K562 (cell line): ENCODE results near the gene NR6A1. TPM values are rescaled to one million over a fixed set of nuclear protein-coding genes. Genes with fewer than 3 reads are reported as not detected.

Source experiments
- E2F3 ChIP-seq: fragments of 250-450 bp; sonication (Bioruptor Pico); IDR thresholded peaks from 2 replicates; pipeline ENCODE4 v1.4.0; 2020; ENCODE audit warnings: mild to moderate bottlenecking
- EGR1 ChIP-seq: fragments of 450-650 bp; conservative IDR thresholded peaks from 2 replicates; pipeline ENCODE4 v1.6.1; 2017; ENCODE audit warnings: mild to moderate bottlenecking
- EP300 ChIP-seq: IDR thresholded peaks from 2 replicates; pipeline ENCODE4 v1.6.1; 2012; ENCODE audit warnings: low read length, improper control_type of control experiment
- GTF2F1 ChIP-seq: IDR thresholded peaks from 2 replicates; pipeline ENCODE4 v1.6.1; 2011; ENCODE audit warnings: low read depth, low read length, improper control_type of control experiment
- HDGF ChIP-seq: fragments of 450-650 bp; IDR thresholded peaks from 2 replicates; pipeline ENCODE4 v1.6.1; 2016
- HLTF ChIP-seq: fragments of 450-650 bp; IDR thresholded peaks from 2 replicates; pipeline ENCODE4 v1.6.1; 2016
- KLF13 ChIP-seq: fragments of 450-650 bp; IDR thresholded peaks from 2 replicates; pipeline ENCODE4 v1.6.1; 2016; ENCODE audit warnings: missing genetic modification characterization, low read depth, mild to moderate bottlenecking, missing compliant biosample characterization, moderate library complexity, borderline replicate concordance
- LARP7 ChIP-seq: fragments of 450-650 bp; IDR thresholded peaks from 2 replicates; pipeline ENCODE4 v1.6.1; 2016
- MGA ChIP-seq: fragments of 450-650 bp; IDR thresholded peaks from 2 replicates; pipeline ENCODE4 v1.6.1; 2016; ENCODE audit warnings: mild to moderate bottlenecking, moderate library complexity
- PHTF2 ChIP-seq: fragments of 250-450 bp; sonication (Bioruptor Pico); IDR thresholded peaks from 2 replicates; pipeline ENCODE4 v1.5.0; 2021; ENCODE audit warnings: mild to moderate bottlenecking
- POLR3A ChIP-seq: IDR thresholded peaks from 2 replicates; pipeline ENCODE4 v1.6.1; 2011; ENCODE audit warnings: borderline replicate concordance, mild to moderate bottlenecking, moderate library complexity; ENCODE audit not compliant: insufficient read length, insufficient read depth; ENCODE audit errors: extremely low read depth
- SREBF2 ChIP-seq: sonication (generic); formaldehyde crosslinking; IDR thresholded peaks from 2 replicates; pipeline ENCODE4 v1.4.0; 2020; ENCODE audit warnings: mild to moderate bottlenecking, missing genetic modification reagents
- ZHX1 ChIP-seq: fragments of 150-350 bp; conservative IDR thresholded peaks from 2 replicates; pipeline ENCODE4 v1.6.1; 2014; ENCODE audit warnings: low read length
- ZNF583 ChIP-seq: fragments of 250-450 bp; sonication (Bioruptor Pico); IDR thresholded peaks from 2 replicates; pipeline ENCODE4 v1.4.0; 2020
- ZNF584 ChIP-seq: fragments of 200-800 bp; sonication (Bioruptor generic); IDR thresholded peaks from 2 replicates; pipeline ENCODE4 v1.6.1; 2016; ENCODE audit warnings: low read depth, mild to moderate bottlenecking, missing genetic modification characterization, missing compliant biosample characterization
- polyA plus RNA-seq, 8 experiments: library from polyadenylated mRNA; depleted of rRNA in 4 of 8; stranded (reverse) in 5 of 8; unstranded in 3 of 8; fragments of >200 nt; fragmentation: Nextera tagmentation in 2 of 8; fragmentation: Illumina TruSeq in 1 of 8; extraction: Ambion mirVana in 2 of 8; extraction: Trizol in 1 of 8; gene quantifications; 2 replicates each; pipeline versions ENCODE4 v1.2.1 to v1.2.3, GENCODE V29; 2011 to 2014; ENCODE audit warnings: inconsistent platforms in 1 of 8, missing spikeins in 1 of 8
- total RNA-seq, 7 experiments: library from RNA; depleted of rRNA in 6 of 7; stranded (reverse); fragments of >200 nt in 6 of 7; fragmentation: Illumina TruSeq in 2 of 7; extraction: Trizol in 2 of 7; gene quantifications; 2 replicates each; pipeline versions ENCODE4 v1.2.1 to v1.2.3, GENCODE V29; 2011 to 2021; ENCODE audit warnings: low replicate concordance in 1 of 7

Gene NR6A1
- total and polyA plus RNA-seq, 9 of the 15 experiments (the other 6 are each of a cell fraction or from before 2014, with no cell fraction given): 9.7 to 55.4 (median 28.3) TPM

- TF ChIP-seq MGA: peak; percentile 91
- no peak for TF ChIP-seq GTF2F1
- TF ChIP-seq POLR3A: no peak
- peak; percentile 85 for TF ChIP-seq LARP7
- TF ChIP-seq PHTF2 (CRISPR knock-in tag): no peak
- 0 out of 2 replicates have a peak, but pooled peaks have one; percentile 28 for TF ChIP-seq EGR1
- TF ChIP-seq ZHX1: no peak
- no peak for TF ChIP-seq KLF13 (tag)
- TF ChIP-seq SREBF2 (CRISPR knock-in tag): no peak
- TF ChIP-seq HDGF: 0 out of 2 replicates have a peak, but pooled peaks have one; percentile 61
- TF ChIP-seq ZNF583 (CRISPR knock-in tag): no peak
- peak; percentile 17; the same call in 1 of the 2 replicates for TF ChIP-seq EP300
- no peak for TF ChIP-seq E2F3 (CRISPR knock-in tag)
- peak; percentile 87 for TF ChIP-seq HLTF
- no peak for TF ChIP-seq ZNF584 (CRISPR knock-in tag)
Observed at GRCh38 chr9:124511891-124512805, 259.0 kb downstream of the NR6A1 start (continued).
